ENCODE data around the gene PLXDC2. TPM values are rescaled to one million over a fixed set of nuclear protein-coding genes. Genes with fewer than 3 reads are reported as not detected.

The PLXDC2 gene
- total and polyA plus RNA-seq, 3 experiments from 2014 or later: 0.15 to 1.5 (median 0.38) TPM

- H3K27ac Mint-ChIP-seq: no peak overlapping the region
- no peaks in the 10 kb centered on the region for H3K4me1 ChIP-seq (ENCODE audit: insufficient read depth, low read length)
- no peak for DNase-seq
- H3K27ac ChIP-seq (ENCODE audit: low read depth, low read length): no peak overlapping the region
- no peak overlapping the region for H3K4me3 Mint-ChIP-seq
- H3K9me3 Mint-ChIP-seq: peaks cover 2 to 26% (median 5%) of the 10 kb centered on the region in 5 donors
- H3K36me3 ChIP-seq (ENCODE audit: insufficient read depth, low read length): no peaks in the 10 kb centered on the region
- no peaks in the 10 kb centered on the region for H3K27me3 ChIP-seq (ENCODE audit: insufficient read depth, low read length, poor library complexity, severe bottlenecking)
- peaks cover 0 to 2% of the 10 kb centered on the region in 2 donors for H3K27me3 Mint-ChIP-seq
- POLR2A ChIA-PET: no interaction called here
- H3K9me3 ChIP-seq (ENCODE audit: low read length): no peaks in the 10 kb centered on the region
- H3K36me3 Mint-ChIP-seq: peaks cover 0 to 1% (median 0%) of the 10 kb centered on the region in 3 donors
- no peak overlapping the region for H3K4me3 ChIP-seq (ENCODE audit: low read length)
- no peaks in the 10 kb centered on the region for H3K4me1 Mint-ChIP-seq
- CTCF ChIA-PET: interaction anchor here (0.7 kb wide), 1 partner anchor 19 kb away, joined by 3 read pairs; no protein-coding TSS in a partner anchor
Measured at GRCh38 chr10:19801369-19801768, 14.9 kb upstream of the PLXDC2 start.

GRCh38 chr10:19803676-19804075 is 12.6 kb upstream of the PLXDC2 start:
- Histone ChIP-seq H3K4me1 (ENCODE audit: insufficient read depth, low read length) (no peaks in the 10 kb centered on the region), H3K9me3 (ENCODE audit: low read length) (no peaks in the 10 kb centered on the region), H3K27me3 (ENCODE audit: insufficient read depth, low read length, poor library complexity, severe bottlenecking) (no peaks in the 10 kb centered on the region), H3K36me3 (ENCODE audit: insufficient read depth, low read length) (no peaks in the 10 kb centered on the region), H3K4me3 (ENCODE audit: low read length) (no peak overlapping the region), H3K27ac (ENCODE audit: low read depth, low read length) (no peak overlapping the region)
- Mint-ChIP-seq H3K27ac (no peak overlapping the region), H3K4me1 (no peaks in the 10 kb centered on the region), H3K36me3 (peaks cover 0 to 1% (median 0%) of the 10 kb centered on the region in 3 donors), H3K9me3 (peaks cover 2 to 33% (median 5%) of the 10 kb centered on the region in 5 donors), H3K4me3 (no peak overlapping the region), H3K27me3 (peaks cover 0 to 2% of the 10 kb centered on the region in 2 donors)
- no peak for DNase-seq
- ChIA-PET POLR2A (no interaction called here), CTCF (no interaction called here)

- no peak for DNase-seq
- no peaks in the 10 kb centered on the region for H3K4me1 Mint-ChIP-seq
- ChIA-PET POLR2A (no interaction called here), CTCF (no interaction called here)
- Histone ChIP-seq H3K9me3 (ENCODE audit: low read length) (no peaks in the 10 kb centered on the region), H3K27me3 (ENCODE audit: insufficient read depth, low read length, poor library complexity, severe bottlenecking) (no peaks in the 10 kb centered on the region), H3K36me3 (ENCODE audit: insufficient read depth, low read length) (no peaks in the 10 kb centered on the region), H3K27ac (ENCODE audit: low read depth, low read length) (no peak overlapping the region), H3K4me1 (ENCODE audit: insufficient read depth, low read length) (no peaks in the 10 kb centered on the region), H3K4me3 (ENCODE audit: low read length) (no peak overlapping the region)
- no peak overlapping the region for H3K27ac Mint-ChIP-seq
- peaks cover 2 to 30% (median 4%) of the 10 kb centered on the region in 5 donors for H3K9me3 Mint-ChIP-seq
- no peak overlapping the region for H3K4me3 Mint-ChIP-seq
- H3K36me3 Mint-ChIP-seq: no peaks in the 10 kb centered on the region
- H3K27me3 Mint-ChIP-seq: peaks cover 4 to 9% of the 10 kb centered on the region in 2 donors
Measured at GRCh38 chr10:19809481-19809880, 6.8 kb upstream of the PLXDC2 start.

- DNase-seq: no peak
- H3K27ac Mint-ChIP-seq: no peak overlapping the region
- ChIA-PET POLR2A (no interaction called here), CTCF (no interaction called here)
- H3K4me3 Mint-ChIP-seq: no peak overlapping the region
- Histone ChIP-seq H3K4me1 (ENCODE audit: insufficient read depth, low read length) (no peaks in the 10 kb centered on the region), H3K36me3 (ENCODE audit: insufficient read depth, low read length) (no peaks in the 10 kb centered on the region), H3K27ac (ENCODE audit: low read depth, low read length) (no peak overlapping the region), H3K27me3 (ENCODE audit: insufficient read depth, low read length, poor library complexity, severe bottlenecking) (no peaks in the 10 kb centered on the region), H3K9me3 (ENCODE audit: low read length) (no peaks in the 10 kb centered on the region), H3K4me3 (ENCODE audit: low read length) (no peak overlapping the region)
- no peaks in the 10 kb centered on the region for H3K36me3 Mint-ChIP-seq
- peaks cover 0 to 6% (median 0%) of the 10 kb centered on the region in 3 donors for H3K4me1 Mint-ChIP-seq
- H3K9me3 Mint-ChIP-seq: peaks cover 2 to 30% (median 6%) of the 10 kb centered on the region in 5 donors
- peaks cover 14 to 17% of the 10 kb centered on the region in 2 donors for H3K27me3 Mint-ChIP-seq
Measured at GRCh38 chr10:19811540-19811939, 4.7 kb upstream of the PLXDC2 start.

GRCh38 chr10:19812976-19813375 is 3.3 kb upstream of the PLXDC2 start:
- Mint-ChIP-seq H3K36me3 (no peaks in the 10 kb centered on the region), H3K4me1 (peaks cover 0 to 6% (median 2%) of the 10 kb centered on the region in 3 donors), H3K9me3 (peaks cover 2 to 23% (median 8%) of the 10 kb centered on the region in 5 donors), H3K4me3 (no peak overlapping the region), H3K27me3 (peaks cover 18 to 29% of the 10 kb centered on the region in 2 donors), H3K27ac (no peak overlapping the region)
- Histone ChIP-seq H3K27ac (ENCODE audit: low read depth, low read length) (no peak overlapping the region), H3K9me3 (ENCODE audit: low read length) (no peaks in the 10 kb centered on the region), H3K27me3 (ENCODE audit: insufficient read depth, low read length, poor library complexity, severe bottlenecking) (peaks cover 6% of the 10 kb centered on the region), H3K4me3 (ENCODE audit: low read length) (no peak overlapping the region), H3K4me1 (ENCODE audit: insufficient read depth, low read length) (no peaks in the 10 kb centered on the region), H3K36me3 (ENCODE audit: insufficient read depth, low read length) (no peaks in the 10 kb centered on the region)
- ChIA-PET CTCF (no interaction called here), POLR2A (no interaction called here)
- no peak for DNase-seq

- ChIA-PET POLR2A (no interaction called here), CTCF (no interaction called here)
- Mint-ChIP-seq H3K36me3 (no peaks in the 10 kb centered on the region), H3K4me1 (peaks cover 0 to 6% (median 2%) of the 10 kb centered on the region in 3 donors), H3K27me3 (peaks cover 18 to 34% of the 10 kb centered on the region in 2 donors), H3K27ac (no peak overlapping the region), H3K4me3 (peak overlapping the region in 1 of 7 donors; percentile 39), H3K9me3 (peaks cover 2 to 22% (median 8%) of the 10 kb centered on the region in 5 donors)
- H3K36me3 ChIP-seq (ENCODE audit: insufficient read depth, low read length): no peaks in the 10 kb centered on the region
- H3K27me3 ChIP-seq (ENCODE audit: insufficient read depth, low read length, poor library complexity, severe bottlenecking): peaks cover 6% of the 10 kb centered on the region
- no peak overlapping the region for H3K27ac ChIP-seq (ENCODE audit: low read depth, low read length)
- H3K4me1 ChIP-seq (ENCODE audit: insufficient read depth, low read length): no peaks in the 10 kb centered on the region
- DNase-seq: no peak
- H3K4me3 ChIP-seq (ENCODE audit: low read length): no peak overlapping the region
- no peaks in the 10 kb centered on the region for H3K9me3 ChIP-seq (ENCODE audit: low read length)
Measured at GRCh38 chr10:19815036-19815730, 1.0 kb upstream of the PLXDC2 start.

GRCh38 chr10:19815731-19816410 is 361 bp upstream of the PLXDC2 start:
- peak overlapping the region in 3 of 7 donors; percentile 40 to 80 (median 74) for H3K4me3 Mint-ChIP-seq
- no peak for DNase-seq
- Histone ChIP-seq H3K9me3 (ENCODE audit: low read length) (no peaks in the 10 kb centered on the region), H3K36me3 (ENCODE audit: insufficient read depth, low read length) (no peaks in the 10 kb centered on the region), H3K4me3 (ENCODE audit: low read length) (no peak overlapping the region), H3K27ac (ENCODE audit: low read depth, low read length) (no peak overlapping the region), H3K4me1 (ENCODE audit: insufficient read depth, low read length) (no peaks in the 10 kb centered on the region), H3K27me3 (ENCODE audit: insufficient read depth, low read length, poor library complexity, severe bottlenecking) (peaks cover 6% of the 10 kb centered on the region)
- ChIA-PET POLR2A (no interaction called here), CTCF (no interaction called here)
- H3K9me3 Mint-ChIP-seq: peaks cover 2 to 22% (median 8%) of the 10 kb centered on the region in 5 donors
- no peak overlapping the region for H3K27ac Mint-ChIP-seq
- H3K27me3 Mint-ChIP-seq: peaks cover 18 to 34% of the 10 kb centered on the region in 2 donors
- H3K36me3 Mint-ChIP-seq: no peaks in the 10 kb centered on the region
- peaks cover 0 to 6% (median 2%) of the 10 kb centered on the region in 3 donors for H3K4me1 Mint-ChIP-seq

- Histone ChIP-seq H3K27ac (ENCODE audit: low read depth, low read length) (no peak overlapping the region), H3K27me3 (ENCODE audit: insufficient read depth, low read length, poor library complexity, severe bottlenecking) (peaks cover 6% of the 10 kb centered on the region), H3K9me3 (ENCODE audit: low read length) (no peaks in the 10 kb centered on the region), H3K4me3 (ENCODE audit: low read length) (no peak overlapping the region), H3K4me1 (ENCODE audit: insufficient read depth, low read length) (no peaks in the 10 kb centered on the region), H3K36me3 (ENCODE audit: insufficient read depth, low read length) (no peaks in the 10 kb centered on the region)
- H3K4me3 Mint-ChIP-seq: peak overlapping the region; percentile 32 to 80 (median 74)
- DNase-seq: no peak
- H3K27me3 Mint-ChIP-seq: peaks cover 18 to 34% of the 10 kb centered on the region in 2 donors
- peak overlapping the region in 2 of 8 donors; percentile 29 to 92 for H3K27ac Mint-ChIP-seq
- H3K4me1 Mint-ChIP-seq: peaks cover 0 to 6% (median 2%) of the 10 kb centered on the region in 3 donors
- POLR2A ChIA-PET: no interaction called here
- H3K9me3 Mint-ChIP-seq: peaks cover 3 to 17% (median 8%) of the 10 kb centered on the region in 5 donors
- CTCF ChIA-PET: no interaction called here
- H3K36me3 Mint-ChIP-seq: no peaks in the 10 kb centered on the region
Measured at GRCh38 chr10:19817231-19817933, 1.1 kb downstream of the PLXDC2 start.
